ENCODE results near the gene ACP3.
A peak's percentile ranks its signal among the peaks of the same experiment; 100 is the strongest.

The ACP3 gene

DNA sequence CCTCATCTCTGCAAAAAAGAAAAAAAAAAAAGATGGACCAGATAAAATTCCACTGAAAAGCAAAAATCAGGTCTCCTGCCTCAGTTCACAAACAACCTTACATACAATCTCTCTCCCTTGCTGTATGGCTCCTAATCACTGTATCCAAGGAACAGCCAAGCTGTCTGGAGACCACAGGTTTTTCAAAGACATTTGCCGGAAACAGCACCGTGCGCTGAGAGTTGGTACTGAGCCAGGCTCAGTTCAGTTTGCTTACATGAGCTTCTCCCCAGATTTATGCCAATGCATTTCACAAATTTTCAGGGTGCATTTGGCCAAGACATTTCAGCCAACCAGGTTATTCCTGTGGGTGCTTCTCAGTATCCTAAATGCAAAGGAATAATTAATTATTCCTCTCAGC is 4.1 kb downstream of the ACP3 start:
- no peak for DNase-seq

DNA sequence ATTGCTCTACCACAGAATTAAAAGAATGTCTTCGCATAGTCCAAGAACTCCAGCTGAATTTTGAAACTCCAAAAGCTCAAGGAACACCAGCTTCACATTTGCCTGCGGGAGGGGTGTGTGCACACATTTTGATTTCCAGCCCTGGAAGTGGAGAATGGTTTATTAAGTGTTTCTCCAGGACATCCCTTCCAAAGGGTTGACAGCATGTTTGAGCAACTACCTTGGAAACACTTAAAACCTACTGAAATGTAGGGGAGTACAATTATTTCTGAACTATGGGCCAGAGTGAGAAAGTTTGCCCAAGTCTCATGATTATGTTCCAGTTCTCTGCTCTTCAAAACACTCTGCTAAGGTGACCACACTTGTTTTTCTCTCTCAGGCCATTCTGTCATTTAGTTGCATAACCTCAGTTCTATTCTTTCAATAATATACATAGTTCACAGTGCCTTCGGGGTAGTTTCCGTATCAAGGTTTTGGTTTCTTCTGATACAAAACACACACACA is 7.9 kb downstream of the ACP3 start:
- DNase-seq: no peak

DNA sequence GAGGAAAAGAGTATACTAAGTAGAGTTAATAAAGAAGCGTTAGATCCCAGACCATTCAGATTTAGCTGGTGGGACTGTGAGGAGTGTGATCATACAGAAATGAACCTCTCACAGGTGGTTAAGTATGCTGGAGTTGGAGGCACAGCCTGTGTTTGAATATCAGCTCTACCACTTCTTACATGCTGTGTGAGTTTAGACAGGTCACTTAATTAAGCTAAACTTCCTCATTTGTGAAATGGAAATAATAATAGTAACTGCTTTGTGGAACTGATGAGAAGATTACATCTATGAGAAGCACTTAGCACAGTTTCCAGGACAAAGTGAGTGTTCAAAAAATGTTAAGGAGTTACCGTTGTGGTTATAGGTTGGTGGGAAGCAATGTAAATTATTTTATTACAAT is 8.4 kb downstream of the ACP3 start:
- DNase-seq: no peak

DNA sequence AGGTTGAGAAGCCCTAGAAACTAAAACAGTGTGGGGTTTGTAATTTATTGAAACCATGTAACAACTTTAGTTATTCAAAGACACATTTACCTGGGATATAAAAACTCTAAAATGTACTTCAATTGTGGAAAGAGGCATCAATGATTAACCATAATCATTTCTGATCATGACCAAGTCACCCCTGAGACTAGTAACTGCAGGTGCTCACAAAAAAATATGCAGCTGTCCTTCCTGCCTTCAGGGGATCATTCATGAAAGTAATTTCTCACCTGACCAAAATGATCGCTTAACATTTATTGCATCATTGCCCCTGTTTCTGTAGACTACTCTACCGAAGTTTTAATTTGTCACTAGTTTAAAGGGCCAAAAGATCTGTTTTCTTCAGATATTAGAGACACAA is 9.0 kb downstream of the ACP3 start:
- no peak for DNase-seq

DNA sequence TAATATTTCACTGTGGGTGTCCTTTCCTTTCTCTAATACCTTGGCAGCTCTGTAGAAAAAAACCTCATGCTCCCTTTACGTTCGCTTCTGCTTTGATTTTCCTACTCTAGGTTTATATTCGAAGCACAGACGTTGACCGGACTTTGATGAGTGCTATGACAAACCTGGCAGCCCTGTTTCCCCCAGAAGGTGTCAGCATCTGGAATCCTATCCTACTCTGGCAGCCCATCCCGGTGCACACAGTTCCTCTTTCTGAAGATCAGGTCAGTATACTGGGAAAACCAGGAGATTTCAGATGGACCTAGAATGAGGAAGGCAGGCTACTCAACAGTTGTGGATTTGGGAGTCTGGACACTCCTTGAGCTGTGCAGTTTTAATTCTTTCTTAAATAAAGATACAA is 14.9 kb downstream of the ACP3 start:
- DNase-seq: no peak

DNA sequence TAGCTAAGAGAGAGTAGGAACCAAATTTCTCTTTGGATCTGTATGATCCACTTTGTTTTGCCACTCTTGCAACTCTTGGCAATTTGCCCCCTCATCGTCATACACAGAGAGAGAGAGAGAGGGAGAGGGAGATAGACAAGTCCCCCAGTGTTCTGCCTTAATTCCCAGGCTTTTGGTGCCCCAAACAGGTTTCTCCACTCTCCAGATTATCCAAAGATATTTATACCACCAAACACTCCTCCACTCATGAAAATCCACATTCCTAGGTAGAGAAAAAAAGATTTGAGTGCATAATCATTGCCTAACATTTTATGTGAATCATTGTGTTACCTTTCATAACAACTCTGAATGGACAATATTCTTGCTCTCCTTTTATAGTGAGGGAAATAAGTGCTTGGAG is 15.3 kb downstream of the ACP3 start:
- DNase-seq: no peak

DNA sequence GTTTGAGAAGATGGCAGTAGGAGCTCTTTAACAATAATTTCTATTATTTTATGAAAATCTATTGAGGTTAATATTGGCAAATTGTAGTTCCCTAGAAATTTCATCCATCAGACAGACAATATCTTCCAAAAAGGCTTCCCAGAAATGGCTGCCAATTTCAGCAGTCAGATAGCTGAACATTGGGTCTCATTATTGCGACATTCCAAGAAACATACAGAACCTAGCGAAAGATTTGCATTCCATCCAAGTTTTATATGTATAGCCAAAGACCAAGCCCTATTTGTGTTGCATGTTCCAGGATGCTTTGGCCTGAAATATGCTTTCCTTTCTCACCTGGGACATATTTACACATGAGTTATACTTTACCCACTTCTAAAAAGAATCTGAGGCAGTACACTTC is 24.5 kb downstream of the ACP3 start:
- no peak for DNase-seq

DNA sequence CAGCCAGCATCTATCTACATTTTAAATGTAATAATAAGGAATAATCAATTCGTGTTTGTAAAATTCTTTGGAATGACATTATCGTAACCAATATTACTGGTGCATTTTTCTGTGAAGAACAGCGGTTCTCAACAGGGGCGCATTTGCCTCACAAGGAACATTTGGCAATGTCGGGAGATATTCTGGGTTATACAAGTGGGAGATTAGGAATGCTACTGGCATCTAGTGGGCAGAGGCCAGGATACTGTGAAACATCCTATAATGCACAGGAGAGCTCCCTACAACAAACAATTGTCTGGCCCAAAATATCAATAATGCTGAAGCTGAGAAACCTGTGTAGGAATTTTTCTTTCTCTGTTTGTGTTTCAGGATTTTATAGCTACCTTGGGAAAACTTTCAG is 25.0 kb downstream of the ACP3 start:
- DNase-seq: no peak

DNA sequence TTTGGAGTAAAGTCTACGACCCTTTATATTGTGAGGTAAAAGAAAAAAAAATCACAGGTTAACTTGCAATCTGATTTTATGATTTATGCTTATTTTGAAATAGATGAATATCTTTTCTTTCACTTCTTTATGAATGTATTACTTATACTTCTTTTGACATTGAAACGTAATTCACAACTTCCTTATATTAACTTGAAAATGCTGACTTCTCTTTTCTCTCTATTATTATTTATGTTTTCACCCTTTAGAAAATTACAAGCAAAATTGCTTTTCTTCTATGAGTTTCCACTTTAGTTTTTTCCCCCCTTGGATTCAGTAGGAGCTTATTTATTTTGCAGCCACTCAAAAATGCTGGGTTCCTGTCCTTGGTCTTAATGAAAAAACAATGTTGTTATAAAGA is 25.4 kb downstream of the ACP3 start:
- no peak for DNase-seq

DNA sequence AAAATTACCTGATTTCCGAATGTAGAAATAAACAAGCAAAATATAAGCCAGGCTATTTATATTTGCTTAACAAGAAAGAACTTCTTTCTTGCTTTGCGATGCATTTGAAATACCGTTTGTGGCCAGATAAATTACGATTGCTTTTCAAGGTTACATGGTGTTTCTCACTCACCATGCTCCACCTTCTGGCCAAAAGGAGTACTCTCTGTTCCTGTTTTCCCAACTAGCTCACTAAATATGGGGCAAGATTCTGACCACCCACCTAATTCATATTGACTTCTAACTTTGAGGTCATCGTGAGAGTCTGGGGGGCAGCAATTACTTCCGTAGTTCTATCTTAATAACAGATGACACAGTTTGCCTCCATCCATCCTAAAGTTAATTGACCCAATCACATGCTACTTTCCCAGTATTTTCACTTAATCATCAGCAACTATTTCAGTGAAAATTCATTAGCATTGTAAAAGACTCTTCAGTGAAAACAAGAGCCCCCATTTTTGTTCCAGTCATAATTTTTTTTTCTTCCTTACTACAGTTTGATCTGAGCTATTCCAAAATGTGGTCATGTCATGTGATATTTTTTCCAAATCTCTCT is 25.9 kb downstream of the ACP3 start:
- peak; percentile 31 for DNase-seq

DNA sequence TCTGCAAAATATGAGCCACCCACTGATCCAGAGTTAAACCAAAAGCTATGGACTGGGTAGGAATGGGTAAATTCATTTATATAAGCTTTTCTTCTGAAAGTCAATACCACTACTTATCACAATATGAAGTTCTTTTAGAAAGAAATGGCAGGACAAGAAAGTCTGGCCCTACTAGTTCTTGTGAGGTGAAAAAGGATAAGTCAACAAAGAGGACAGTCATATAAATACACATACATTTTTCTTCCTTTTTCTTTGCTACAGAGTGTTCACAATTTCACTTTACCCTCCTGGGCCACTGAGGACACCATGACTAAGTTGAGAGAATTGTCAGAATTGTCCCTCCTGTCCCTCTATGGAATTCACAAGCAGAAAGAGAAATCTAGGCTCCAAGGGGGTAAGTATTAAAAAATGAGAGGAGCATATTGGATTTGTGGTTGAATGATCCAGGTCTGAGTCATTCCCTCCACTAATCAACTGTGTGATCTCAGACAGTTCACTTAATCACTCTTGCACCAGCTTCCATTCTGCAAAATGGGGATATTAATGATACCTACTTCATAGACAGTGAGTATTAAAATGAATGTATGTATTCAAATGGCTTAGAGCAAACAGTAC is 27.6 kb downstream of the ACP3 start:
- DNase-seq: no peak

DNA sequence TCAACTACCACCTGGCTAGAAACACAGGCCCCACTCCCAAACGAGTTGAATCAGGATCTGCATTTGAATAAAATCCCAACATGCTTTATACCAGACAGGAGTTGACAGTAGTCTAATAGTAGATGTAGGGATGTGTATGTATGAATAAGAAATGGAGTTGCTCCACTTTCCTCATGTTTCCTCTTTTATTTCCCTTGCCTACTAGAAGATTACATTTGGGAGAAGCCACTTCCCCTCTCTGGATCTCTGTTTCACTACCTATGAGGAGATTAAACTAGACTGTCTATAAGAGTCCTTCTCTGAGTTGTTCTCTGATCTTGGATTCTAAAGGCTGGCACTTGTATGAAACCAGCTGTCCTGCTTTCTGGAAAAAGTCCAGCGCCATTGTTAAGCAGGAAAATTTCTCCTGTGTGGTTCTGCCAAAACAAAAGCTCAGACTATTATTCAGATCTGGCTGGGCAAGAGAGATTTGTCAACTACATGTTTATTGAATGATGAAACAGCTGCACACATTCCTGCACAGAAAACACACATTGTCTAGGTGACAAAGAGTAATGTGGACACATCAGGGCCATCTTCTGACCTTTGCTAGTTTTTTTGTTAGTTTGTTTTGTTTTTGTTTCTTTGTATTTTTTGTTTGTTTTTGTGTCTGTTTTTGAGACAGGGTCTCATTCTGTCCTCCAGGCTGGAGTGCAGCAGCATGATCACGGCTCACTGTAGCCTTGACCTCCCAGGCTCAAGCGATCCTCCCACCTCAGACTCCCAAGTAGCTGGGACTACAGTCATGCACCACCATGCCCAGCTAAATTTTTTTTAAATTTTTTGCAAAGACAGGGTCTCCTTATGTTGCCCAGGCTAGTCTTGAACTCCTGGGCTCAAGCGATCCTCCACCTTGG is 29.9 kb downstream of the ACP3 start:
- DNase-seq: no peak

DNA sequence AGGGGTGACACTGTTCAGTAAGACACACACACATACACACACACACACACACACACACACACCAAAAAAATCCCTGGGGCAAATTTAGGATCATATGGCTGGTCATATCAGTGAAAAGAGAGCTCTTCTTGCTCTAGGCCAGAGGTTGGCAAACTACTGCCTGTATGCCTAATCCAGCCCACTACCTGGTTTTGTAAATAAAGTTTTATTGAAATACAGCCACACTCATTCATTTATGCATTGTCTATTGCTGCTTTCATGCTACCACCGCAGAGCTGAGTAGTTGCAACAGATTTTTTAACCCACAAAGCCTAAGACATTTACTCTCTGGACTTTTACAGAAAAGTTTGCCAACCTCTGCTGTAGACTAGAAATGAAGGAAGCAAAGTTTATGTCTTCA is 30.6 kb downstream of the ACP3 start:
- no peak for DNase-seq

DNA sequence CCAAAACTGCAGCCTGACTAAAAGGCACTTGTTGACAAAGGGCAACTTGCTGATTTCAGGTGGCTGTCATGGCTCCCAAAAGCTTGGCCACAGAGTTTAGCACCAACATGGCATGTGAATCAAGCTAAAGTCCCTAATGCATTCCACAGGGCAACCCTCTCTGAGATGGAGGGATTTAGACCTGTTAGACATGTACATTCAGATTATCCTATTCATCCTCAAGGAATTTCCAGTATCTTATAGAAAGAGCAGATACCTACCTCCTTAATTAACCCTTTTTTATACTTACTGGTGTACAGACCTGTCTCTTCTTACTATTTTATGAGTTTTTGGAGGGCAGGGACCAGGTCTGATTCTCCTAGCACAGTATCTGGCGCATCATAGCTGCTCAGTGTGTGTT is 31.3 kb downstream of the ACP3 start:
- no peak for DNase-seq

DNA sequence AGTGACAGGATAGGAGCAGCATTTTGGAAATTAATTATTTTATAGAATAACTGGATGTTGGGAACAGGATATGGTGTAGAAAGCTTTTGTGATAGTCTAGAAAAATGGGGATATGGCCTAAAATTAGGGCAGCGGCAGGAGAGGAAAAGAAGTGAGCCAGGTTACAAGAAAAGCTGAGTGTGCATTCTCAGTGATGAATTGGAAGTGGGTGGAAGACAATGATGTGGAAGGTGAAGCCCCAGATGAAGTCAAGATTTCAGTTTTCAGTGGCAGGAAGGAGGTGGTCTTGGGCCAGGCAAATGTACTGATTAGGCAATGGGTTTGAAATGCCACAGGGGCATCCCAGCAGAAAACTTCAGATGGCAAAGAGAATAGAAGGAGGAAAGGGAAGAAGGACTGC is 33.6 kb downstream of the ACP3 start:
- no peak for DNase-seq

DNA sequence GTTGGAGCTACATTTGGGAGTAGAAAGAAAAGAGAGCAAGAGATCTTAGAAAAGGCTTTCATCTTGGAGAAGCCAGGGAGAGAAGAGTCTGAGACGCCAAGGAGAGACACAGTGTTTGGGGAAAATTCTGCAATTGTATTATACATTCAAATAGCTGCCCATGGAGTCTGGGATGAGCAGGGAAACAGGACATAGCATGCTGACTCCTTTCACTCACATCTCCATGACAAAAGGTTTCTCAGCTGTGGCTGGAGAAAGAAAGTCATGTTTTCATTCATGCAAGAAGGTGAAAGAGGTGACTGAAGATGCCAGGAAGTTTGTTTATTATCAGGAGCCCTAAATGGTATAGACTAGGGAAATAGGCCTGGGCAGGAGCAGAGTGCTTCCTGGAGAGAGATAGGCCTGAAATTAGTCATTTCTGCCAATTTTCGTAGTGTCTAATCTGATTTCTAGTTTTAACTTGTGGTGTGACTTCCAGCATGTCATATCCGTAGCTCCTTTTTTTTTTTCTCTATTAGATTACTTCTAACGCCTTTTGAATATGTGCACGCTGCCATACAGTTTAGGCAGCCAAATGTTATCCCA is 34.1 kb downstream of the ACP3 start:
- DNase-seq: no peak

DNA sequence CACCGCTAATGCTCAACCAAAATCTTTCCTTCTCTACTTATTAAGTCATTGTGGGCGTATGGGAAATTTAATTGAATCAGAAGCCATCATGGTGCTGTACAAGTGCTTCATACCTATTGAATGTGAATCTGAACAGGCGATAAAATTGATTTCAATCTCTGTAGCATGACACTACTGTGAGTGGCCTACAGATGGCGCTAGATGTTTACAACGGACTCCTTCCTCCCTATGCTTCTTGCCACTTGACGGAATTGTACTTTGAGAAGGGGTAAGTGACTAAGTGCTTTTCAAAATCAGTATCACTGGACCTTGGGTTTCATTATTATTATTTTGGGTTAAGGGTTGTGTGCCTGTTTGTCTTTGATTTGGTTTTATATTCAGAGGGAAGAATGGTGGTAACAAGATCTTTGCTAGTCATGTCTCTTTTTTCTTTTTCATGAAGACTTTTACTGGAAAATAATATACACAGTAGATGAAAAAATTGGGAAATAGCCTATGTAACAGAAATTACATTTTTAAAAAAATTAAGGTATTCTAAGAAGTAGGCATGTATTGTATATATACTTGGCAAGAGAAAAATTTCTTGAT is 35.4 kb downstream of the ACP3 start:
- DNase-seq: peak; percentile 70

DNA sequence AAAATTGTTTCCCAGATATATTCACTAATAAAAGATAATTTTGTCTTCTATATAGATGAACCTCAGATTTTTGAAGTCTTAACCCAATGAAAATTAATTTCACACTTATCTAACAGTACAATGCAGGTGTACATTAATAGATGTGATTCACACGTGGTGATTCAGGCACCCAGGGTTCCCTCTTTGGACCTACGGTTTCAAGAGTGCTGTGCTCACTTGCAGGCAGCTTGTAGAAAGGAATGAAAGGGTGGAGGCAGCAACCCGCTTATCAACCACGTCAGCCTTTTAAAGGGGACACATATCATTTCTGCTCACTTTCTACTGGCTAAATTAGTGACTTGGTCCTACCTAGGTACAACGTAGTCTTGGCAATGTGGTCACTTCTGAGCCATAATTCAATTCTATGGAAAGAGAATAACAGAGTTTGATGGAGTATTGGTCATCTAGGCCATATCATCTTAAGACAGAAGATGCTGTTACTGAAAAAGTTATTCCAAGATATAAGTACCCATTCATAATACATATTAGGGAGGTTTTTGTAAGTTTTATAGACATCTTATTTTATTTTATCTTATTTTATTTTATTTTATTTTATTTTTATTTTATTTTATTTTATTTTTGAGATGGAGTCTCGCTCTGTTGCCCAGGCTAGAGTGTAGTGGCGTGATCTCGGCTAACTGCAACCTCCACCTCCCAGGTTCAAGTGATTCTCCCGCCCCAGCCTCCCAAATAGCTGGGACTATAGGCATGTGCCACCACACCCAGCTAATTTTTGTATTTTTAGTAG is 37.9 kb downstream of the ACP3 start:
- no peak for DNase-seq

DNA sequence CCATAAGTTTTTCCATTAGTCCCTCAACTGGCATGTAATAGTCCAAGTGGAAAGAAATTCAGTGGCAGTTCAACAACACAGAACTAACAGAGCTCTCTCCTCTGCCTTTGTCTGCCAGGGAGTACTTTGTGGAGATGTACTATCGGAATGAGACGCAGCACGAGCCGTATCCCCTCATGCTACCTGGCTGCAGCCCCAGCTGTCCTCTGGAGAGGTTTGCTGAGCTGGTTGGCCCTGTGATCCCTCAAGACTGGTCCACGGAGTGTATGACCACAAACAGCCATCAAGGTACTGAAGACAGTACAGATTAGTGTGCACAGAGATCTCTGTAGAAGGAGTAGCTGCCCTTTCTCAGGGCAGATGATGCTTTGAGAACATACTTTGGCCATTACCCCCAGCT is 39.4 kb downstream of the ACP3 start:
- DNase-seq: no peak

DNA sequence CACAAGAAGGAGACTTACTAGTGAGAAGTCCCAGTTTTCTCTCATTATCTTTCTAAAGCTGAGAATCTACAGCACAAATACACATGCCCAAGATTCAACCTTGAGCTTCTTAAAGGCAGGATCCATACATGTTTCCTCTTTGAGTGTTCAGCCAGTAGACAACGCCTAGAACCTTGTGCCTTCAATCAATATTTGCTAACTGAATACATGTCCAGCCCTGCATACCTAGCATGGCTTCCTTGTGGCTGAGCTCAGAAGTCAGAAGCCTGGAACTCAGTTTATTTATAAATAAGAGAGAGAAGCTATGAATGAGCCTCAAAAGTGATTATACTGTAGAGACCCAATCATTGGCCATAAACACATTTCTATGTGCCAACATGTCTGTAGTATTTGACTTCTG is 43.5 kb downstream of the ACP3 start:
- DNase-seq: no peak

DNA sequence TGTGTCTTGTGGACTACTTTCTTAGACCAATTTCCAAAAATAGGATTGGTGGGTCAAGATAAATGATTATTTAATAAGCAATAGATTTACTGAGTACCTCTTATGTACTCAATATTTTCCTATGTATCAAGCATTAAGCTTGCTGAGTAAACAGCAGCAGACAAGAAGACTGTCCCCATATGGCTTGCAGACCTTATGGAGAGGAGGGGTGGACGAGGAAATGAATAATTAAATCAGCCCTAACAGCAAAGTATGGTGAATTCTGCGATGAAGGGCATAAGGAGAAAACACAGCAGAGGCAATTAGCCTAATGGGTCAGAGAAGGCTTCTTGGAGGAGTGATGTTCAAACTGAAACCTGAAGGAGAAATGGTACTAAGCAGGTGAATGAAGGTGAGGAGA is 45.1 kb downstream of the ACP3 start:
- DNase-seq: no peak

DNA sequence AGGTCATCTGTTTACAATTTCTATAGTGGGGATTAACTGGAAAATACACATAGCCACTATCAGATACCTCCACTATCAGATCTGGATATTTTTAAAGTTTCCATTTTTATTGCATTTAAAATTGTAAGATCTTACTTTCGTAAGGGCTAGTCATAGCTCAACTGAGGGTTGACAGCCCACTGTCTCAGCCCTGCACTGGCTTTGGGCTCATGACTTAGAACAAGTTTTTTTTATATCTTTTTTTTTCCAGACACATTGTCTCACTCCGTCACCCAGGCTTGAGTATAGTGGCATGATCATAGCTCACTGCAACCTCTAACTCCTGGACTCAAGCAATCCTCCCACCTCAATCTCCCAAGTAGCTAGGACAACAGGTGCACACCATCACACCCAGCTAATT is 51.3 kb downstream of the ACP3 start:
- DNase-seq: no peak

DNA sequence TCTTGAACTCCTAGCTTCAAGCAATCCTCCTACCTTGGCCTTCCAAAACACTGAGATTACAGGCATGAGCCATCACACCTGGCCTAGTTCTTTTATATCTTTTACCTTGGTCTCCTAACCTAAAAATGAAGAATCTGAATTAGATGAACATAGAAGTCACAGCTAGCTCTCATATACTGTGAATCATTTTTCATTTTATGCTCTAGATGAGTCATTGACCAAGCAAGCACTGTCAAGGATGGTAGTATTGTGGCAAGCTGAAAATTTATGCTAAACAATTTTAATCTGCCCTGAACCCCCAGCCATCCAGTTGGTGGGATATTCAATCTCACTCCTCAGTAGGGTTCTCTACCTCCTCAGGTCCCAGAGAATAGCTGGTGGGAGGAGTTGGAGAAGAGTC is 51.8 kb downstream of the ACP3 start:
- DNase-seq: no peak
